Spleen (tissue), 11 donors: ENCODE measurements around the gene CALHM5. TPM values are rescaled to one million over a fixed set of nuclear protein-coding genes. Genes with fewer than 3 reads are reported as not detected.

Experiments
- DNase-seq: peaks from one replicate; pipeline ENCODE4 v3.0.0-alpha.2; 2020
- H3K27ac ChIP-seq, 8 donors: fragments of 200-600 bp; sonication (generic) in 7 of 8; 1 replicate in 4 of 8; 2 replicates in 4 of 8; pipeline versions ENCODE4 v1.5.0 to v1.8.0; 2016 to 2021; ENCODE audit warnings: inconsistent platforms in 4 of 8, mild to moderate bottlenecking in 4 of 8, moderate library complexity in 1 of 8
- H3K27me3 ChIP-seq, 7 donors: fragments of 200-600 bp; sonication (generic) in 6 of 7; replicated peaks in 1 of 7; 1 replicate in 4 of 7; 2 replicates in 3 of 7; pipeline versions ENCODE4 v1.5.0 to v1.8.0; 2016 to 2021; ENCODE audit warnings: inconsistent platforms in 3 of 7, mild to moderate bottlenecking in 1 of 7
- H3K36me3 ChIP-seq, 6 donors: fragments of 200-600 bp; sonication (generic) in 5 of 6; 1 replicate in 4 of 6; 2 replicates in 2 of 6; pipeline versions ENCODE4 v1.5.0 to v1.8.0; 2016 to 2021; ENCODE audit warnings: inconsistent platforms in 2 of 6
- H3K4me1 ChIP-seq, 6 donors: fragments of 200-600 bp; sonication (generic) in 5 of 6; 1 replicate in 3 of 6; 2 replicates in 3 of 6; pipeline versions ENCODE4 v1.5.0 to v1.8.0; 2016 to 2021; ENCODE audit warnings: inconsistent platforms in 3 of 6
- H3K4me3 ChIP-seq, 8 donors: fragments of 200-600 bp; sonication (generic) in 7 of 8; 1 replicate in 4 of 8; 2 replicates in 4 of 8; pipeline versions ENCODE4 v1.5.0 to v1.8.0; 2016 to 2021; ENCODE audit warnings: inconsistent platforms in 4 of 8, mild to moderate bottlenecking in 4 of 8, moderate library complexity in 2 of 8
- H3K9me3 ChIP-seq, 8 donors: fragments of 200-600 bp; sonication (generic) in 7 of 8; 1 replicate in 4 of 8; 2 replicates in 4 of 8; pipeline versions ENCODE4 v1.5.0 to v1.8.0; 2016 to 2021; ENCODE audit warnings: inconsistent platforms in 4 of 8
- CTCF ChIP-seq, 11 experiments: fragments of 200-600 bp in 7 of 11; fragments of 450-650 bp in 4 of 11; sonication (generic) in 4 of 11; IDR thresholded peaks in 8 of 11; conservative IDR thresholded peaks in 3 of 11; 1 replicate in 7 of 11; 2 replicates in 4 of 11; pipeline versions ENCODE4 v1.4.0 to v1.8.0; 2016 to 2021; ENCODE audit warnings: antibody characterized with exemption in 11 of 11, inconsistent platforms in 4 of 11, mild to moderate bottlenecking in 1 of 11
- POLR2A ChIP-seq, 3 donors: fragments of 450-650 bp; IDR thresholded peaks; one replicate each; pipeline ENCODE4 v1.5.1; 2017; ENCODE audit warnings: antibody characterized with exemption in 3 of 3, mild to moderate bottlenecking in 1 of 3
- POLR2AphosphoS5 ChIP-seq, 3 donors: sonication (generic); formaldehyde crosslinking; IDR thresholded peaks; one replicate each; pipeline ENCODE4 v1.5.1; 2017; ENCODE audit warnings: antibody characterized with exemption in 3 of 3
- WGBS, 5 donors: extraction: QIAGEN DNeasy Blood & Tissue Kit in 3 of 5; methylation state at CpG; one replicate each; pipeline versions ENCODE4 v1.1.5 to v1.1.7; 2013 to 2018; 5-methylcytosine and 5-hydroxymethylcytosine counted together
- intact Hi-C: fragments of 100-400 bp; cut with DNase I; formaldehyde crosslinking; loops from one replicate; pipeline ENCODE4 v1.15.0; 2023; ENCODE audit warnings: low total_unique reads
- polyA plus RNA-seq, 3 donors: library from polyadenylated mRNA; stranded (reverse); fragments of 200-250 nt; gene quantifications; one replicate each; pipeline ENCODE4 v1.2.1, GENCODE V29; 2013
- total RNA-seq, 7 donors: library from RNA; depleted of rRNA in 3 of 7; stranded (reverse); fragments of >200 nt in 3 of 7; fragmentation: NEBNext Ultra II Directional in 4 of 7; extraction: Animal tissue kit (Norgen Biotek cat#: 25700) in 4 of 7; gene quantifications; one replicate each; pipeline versions ENCODE4 v1.1.0 to v1.2.1, GENCODE V29; 2016 to 2021
- donor health status: healthy with polysubstance abuse.
- donor health status: DM: no; HTN: no; CAD: no; lungs with moderate emphysema.
- donor health status: DM: no; HTN: no; CAD: no.
- donor health status: Bipolar disorder and iron deficiency.
- donor health status: healthy.
- donor health status: DM: no; HTN: no; CAD: no.
- donor health status: DM: yes; HTN: yes; CAD: no.

The CALHM5 gene
- total and polyA plus RNA-seq, 10 donors, result 0.24 to 2.6 (median 2.1) TPM

- peak; percentile 75 for DNase-seq
- intact Hi-C loops, result no loop called here
- peak in 2 of 3 donors; percentile 49 to 57 for TF ChIP-seq POLR2AphosphoS5 (IDR thresholded peaks at IDR 0.05)
- TF ChIP-seq POLR2A (IDR thresholded peaks at IDR 0.05), result peak in 1 of 3 donors; percentile 21
- TF ChIP-seq CTCF (IDR thresholded peaks at IDR 0.05 in 8 of 11, conservative IDR thresholded peaks at IDR 0.05 in 3 of 11), result peak in 1 of 11 experiments; percentile 12
Measured at GRCh38 chr6:116465246-116465645, 46.2 kb upstream of the CALHM5 start.

GRCh38 chr6:116467096-116467495 lies 44.3 kb upstream of the CALHM5 start:
- TF ChIP-seq POLR2AphosphoS5 (IDR thresholded peaks at IDR 0.05) (no peak), CTCF (IDR thresholded peaks at IDR 0.05 in 8 of 11, conservative IDR thresholded peaks at IDR 0.05 in 3 of 11) (no peak), POLR2A (IDR thresholded peaks at IDR 0.05) (no peak)

More at GRCh38 chr6:116465246-116465645, 46.2 kb upstream of the CALHM5 start:
- H3K27me3 ChIP-seq, result peaks cover 0 to 7% (median 0%) of the 10 kb centered on the region in 7 donors
- H3K4me1 ChIP-seq, result peaks cover 14 to 78% (median 52%) of the 10 kb centered on the region in 6 donors
- no peaks in the 10 kb centered on the region for H3K9me3 ChIP-seq
- H3K36me3 ChIP-seq, result no peaks in the 10 kb centered on the region
- 16 to 23% (median 22%) methylated on average over 5 of the region's 5 CpGs for WGBS, 5 donors
- H3K4me3 ChIP-seq, result peak overlapping the region in 2 of 8 donors; percentile 39 to 58
- peak overlapping the region; percentile 79 to 94 (median 90) for H3K27ac ChIP-seq

GRCh38 chr6:116467514-116467913 lies 43.9 kb upstream of the CALHM5 start:
- peaks cover 8 to 61% (median 38%) of the 10 kb centered on the region in 6 donors for H3K4me1 ChIP-seq
- no peak for DNase-seq
- peak overlapping the region in 4 of 8 donors; percentile 90 to 93 (median 91) for H3K27ac ChIP-seq
- H3K27me3 ChIP-seq, result peaks cover 0 to under 1% (median 0%) of the 10 kb centered on the region in 7 donors
- H3K4me3 ChIP-seq, result no peak overlapping the region
- TF ChIP-seq POLR2AphosphoS5 (IDR thresholded peaks at IDR 0.05), result no peak
- TF ChIP-seq POLR2A (IDR thresholded peaks at IDR 0.05), result no peak
- no peak for TF ChIP-seq CTCF (IDR thresholded peaks at IDR 0.05 in 8 of 11, conservative IDR thresholded peaks at IDR 0.05 in 3 of 11)
- intact Hi-C loops, result no loop called here
- H3K36me3 ChIP-seq, result no peaks in the 10 kb centered on the region
- H3K9me3 ChIP-seq, result no peaks in the 10 kb centered on the region

More at GRCh38 chr6:116467096-116467495, 44.3 kb upstream of the CALHM5 start:
- DNase-seq, result no peak
- Histone ChIP-seq H3K4me1 (peaks cover 8 to 65% (median 40%) of the 10 kb centered on the region in 6 donors), H3K9me3 (no peaks in the 10 kb centered on the region), H3K36me3 (no peaks in the 10 kb centered on the region), H3K4me3 (no peak overlapping the region), H3K27me3 (peaks cover 0 to 4% (median 0%) of the 10 kb centered on the region in 7 donors), H3K27ac (peak overlapping the region in 4 of 8 donors; percentile 90 to 93 (median 91))
- intact Hi-C loops, result no loop called here
- WGBS, 5 donors, result 93 to 100% (median 96%) methylated on average over 1 of the region's 1 CpG

- DNase-seq, result no peak
- Histone ChIP-seq H3K4me1 (peaks cover 8 to 53% (median 31%) of the 10 kb centered on the region in 6 donors), H3K4me3 (no peak overlapping the region), H3K27me3 (no peaks in the 10 kb centered on the region), H3K9me3 (no peaks in the 10 kb centered on the region), H3K27ac (peak overlapping the region in 1 of 8 donors; percentile 8), H3K36me3 (no peaks in the 10 kb centered on the region)
- intact Hi-C loops, result no loop called here
- TF ChIP-seq POLR2AphosphoS5 (IDR thresholded peaks at IDR 0.05), result no peak
- TF ChIP-seq CTCF (IDR thresholded peaks at IDR 0.05 in 8 of 11, conservative IDR thresholded peaks at IDR 0.05 in 3 of 11), result no peak
- no peak for TF ChIP-seq POLR2A (IDR thresholded peaks at IDR 0.05)
- 71 to 98% (median 91%) methylated on average over 1 of the region's 1 CpG for WGBS, 5 donors
Measured at GRCh38 chr6:116468293-116468692, 43.1 kb upstream of the CALHM5 start.
